SH-SY5Y (cell line): ENCODE measurements around the gene NTF3.

Experiments used
- GATA2 ChIP-seq: IDR thresholded peaks from 2 replicates; pipeline ENCODE4 v1.6.1; 2011; ENCODE audit warnings: mild to moderate bottlenecking, low read depth, low read length
- GATA3 ChIP-seq: IDR thresholded peaks from 2 replicates; pipeline ENCODE4 v1.6.1; 2011; ENCODE audit warnings: low read depth, mild to moderate bottlenecking, low read length, moderate library complexity

- TF ChIP-seq GATA2 (no peak), GATA3 (no peak)
Observed at GRCh38 chr12:5524116-5524768, 92.3 kb downstream of the NTF3 start.
